Inferior parietal cortex (tissue), 1 donor: ENCODE data around the gene MR1.

ENCODE experiments used
- DNase-seq: peaks from one replicate; pipeline ENCODE4 v3.0.0-alpha.2; 2016; ENCODE audit errors: extremely low spot score

MR1 gene

GRCh38 chr1:181107711-181108110, 73.9 kb downstream of the MR1 start:
- no peak for DNase-seq

- no peak for DNase-seq
Measured at GRCh38 chr1:181108304-181108867, 74.6 kb downstream of the MR1 start.

- DNase-seq: no peak
Measured at GRCh38 chr1:181110013-181110412, 76.2 kb downstream of the MR1 start.
